ENCODE results near the gene LBH. TPM values are rescaled to one million over a fixed set of nuclear protein-coding genes. Genes with fewer than 3 reads are reported as not detected.

LBH gene
- total and polyA plus RNA-seq, 2 experiments from 2014 or later: 17.5 to 30.3 TPM

DNA sequence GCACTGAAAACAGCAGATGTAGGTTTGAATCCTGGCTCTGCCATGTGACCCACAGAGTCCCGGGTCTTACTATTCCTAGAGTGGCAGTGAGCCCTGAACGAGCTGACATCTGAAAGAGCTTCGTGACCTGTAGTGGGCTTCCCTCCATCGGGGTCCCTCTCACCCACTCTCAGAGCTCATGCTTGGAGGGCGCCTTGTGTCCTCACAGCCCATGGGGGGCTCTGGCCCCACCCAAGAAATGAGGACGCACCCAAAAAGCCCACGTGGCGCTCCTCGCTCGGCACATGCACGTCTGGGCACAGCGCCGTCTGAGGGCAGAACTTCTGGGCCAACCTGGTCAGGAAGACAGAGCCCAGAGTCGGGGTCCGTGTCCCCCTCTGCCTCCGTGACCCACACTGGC is 23.7 kb downstream of the LBH start:
- no peaks in the 10 kb centered on the region for H3F3A ChIP-seq (replicated peaks; ENCODE audit: low read depth)
- peaks cover 6% of the 10 kb centered on the region; the same call in 1 of the 2 replicates for H3K79me2 ChIP-seq (replicated peaks; ENCODE audit: insufficient read depth)
- H3K27ac ChIP-seq (ENCODE audit: low read depth): no peak overlapping the region
- peaks cover 4% of the 10 kb centered on the region; the same call in 1 of the 3 replicates for H3K4me1 Mint-ChIP-seq
- no peaks in the 10 kb centered on the region for H4K20me1 ChIP-seq (replicated peaks; ENCODE audit: insufficient read depth)
- H3K27ac Mint-ChIP-seq: no peak overlapping the region
- H3K36me3 Mint-ChIP-seq (ENCODE audit: low read depth): peaks cover 17% of the 10 kb centered on the region; the same call in 1 of the 3 replicates
- no peak overlapping the region for H3K4me2 ChIP-seq
- no peaks in the 10 kb centered on the region for H3K9me3 Mint-ChIP-seq
- no peaks in the 10 kb centered on the region for H3K36me3 ChIP-seq (ENCODE audit: insufficient read depth)
- no peak overlapping the region for H3K4me3 ChIP-seq
- H2AFZ ChIP-seq: no peak overlapping the region
- no peak for DNase-seq (ENCODE audit: low spot score)
- no peaks in the 10 kb centered on the region for H3K27me3 ChIP-seq (ENCODE audit: insufficient read depth)
- H3K27me3 Mint-ChIP-seq (ENCODE audit: insufficient read depth, low read depth, poor library complexity): no peaks in the 10 kb centered on the region
- H3K9me2 ChIP-seq (ENCODE audit: insufficient read depth): no peaks in the 10 kb centered on the region
- no peaks in the 10 kb centered on the region for H3K4me1 ChIP-seq (ENCODE audit: insufficient read depth)
- no peak overlapping the region for H3K4me3 Mint-ChIP-seq
- ATAC-seq: no peak
- TF ChIP-seq, protein P1, sequence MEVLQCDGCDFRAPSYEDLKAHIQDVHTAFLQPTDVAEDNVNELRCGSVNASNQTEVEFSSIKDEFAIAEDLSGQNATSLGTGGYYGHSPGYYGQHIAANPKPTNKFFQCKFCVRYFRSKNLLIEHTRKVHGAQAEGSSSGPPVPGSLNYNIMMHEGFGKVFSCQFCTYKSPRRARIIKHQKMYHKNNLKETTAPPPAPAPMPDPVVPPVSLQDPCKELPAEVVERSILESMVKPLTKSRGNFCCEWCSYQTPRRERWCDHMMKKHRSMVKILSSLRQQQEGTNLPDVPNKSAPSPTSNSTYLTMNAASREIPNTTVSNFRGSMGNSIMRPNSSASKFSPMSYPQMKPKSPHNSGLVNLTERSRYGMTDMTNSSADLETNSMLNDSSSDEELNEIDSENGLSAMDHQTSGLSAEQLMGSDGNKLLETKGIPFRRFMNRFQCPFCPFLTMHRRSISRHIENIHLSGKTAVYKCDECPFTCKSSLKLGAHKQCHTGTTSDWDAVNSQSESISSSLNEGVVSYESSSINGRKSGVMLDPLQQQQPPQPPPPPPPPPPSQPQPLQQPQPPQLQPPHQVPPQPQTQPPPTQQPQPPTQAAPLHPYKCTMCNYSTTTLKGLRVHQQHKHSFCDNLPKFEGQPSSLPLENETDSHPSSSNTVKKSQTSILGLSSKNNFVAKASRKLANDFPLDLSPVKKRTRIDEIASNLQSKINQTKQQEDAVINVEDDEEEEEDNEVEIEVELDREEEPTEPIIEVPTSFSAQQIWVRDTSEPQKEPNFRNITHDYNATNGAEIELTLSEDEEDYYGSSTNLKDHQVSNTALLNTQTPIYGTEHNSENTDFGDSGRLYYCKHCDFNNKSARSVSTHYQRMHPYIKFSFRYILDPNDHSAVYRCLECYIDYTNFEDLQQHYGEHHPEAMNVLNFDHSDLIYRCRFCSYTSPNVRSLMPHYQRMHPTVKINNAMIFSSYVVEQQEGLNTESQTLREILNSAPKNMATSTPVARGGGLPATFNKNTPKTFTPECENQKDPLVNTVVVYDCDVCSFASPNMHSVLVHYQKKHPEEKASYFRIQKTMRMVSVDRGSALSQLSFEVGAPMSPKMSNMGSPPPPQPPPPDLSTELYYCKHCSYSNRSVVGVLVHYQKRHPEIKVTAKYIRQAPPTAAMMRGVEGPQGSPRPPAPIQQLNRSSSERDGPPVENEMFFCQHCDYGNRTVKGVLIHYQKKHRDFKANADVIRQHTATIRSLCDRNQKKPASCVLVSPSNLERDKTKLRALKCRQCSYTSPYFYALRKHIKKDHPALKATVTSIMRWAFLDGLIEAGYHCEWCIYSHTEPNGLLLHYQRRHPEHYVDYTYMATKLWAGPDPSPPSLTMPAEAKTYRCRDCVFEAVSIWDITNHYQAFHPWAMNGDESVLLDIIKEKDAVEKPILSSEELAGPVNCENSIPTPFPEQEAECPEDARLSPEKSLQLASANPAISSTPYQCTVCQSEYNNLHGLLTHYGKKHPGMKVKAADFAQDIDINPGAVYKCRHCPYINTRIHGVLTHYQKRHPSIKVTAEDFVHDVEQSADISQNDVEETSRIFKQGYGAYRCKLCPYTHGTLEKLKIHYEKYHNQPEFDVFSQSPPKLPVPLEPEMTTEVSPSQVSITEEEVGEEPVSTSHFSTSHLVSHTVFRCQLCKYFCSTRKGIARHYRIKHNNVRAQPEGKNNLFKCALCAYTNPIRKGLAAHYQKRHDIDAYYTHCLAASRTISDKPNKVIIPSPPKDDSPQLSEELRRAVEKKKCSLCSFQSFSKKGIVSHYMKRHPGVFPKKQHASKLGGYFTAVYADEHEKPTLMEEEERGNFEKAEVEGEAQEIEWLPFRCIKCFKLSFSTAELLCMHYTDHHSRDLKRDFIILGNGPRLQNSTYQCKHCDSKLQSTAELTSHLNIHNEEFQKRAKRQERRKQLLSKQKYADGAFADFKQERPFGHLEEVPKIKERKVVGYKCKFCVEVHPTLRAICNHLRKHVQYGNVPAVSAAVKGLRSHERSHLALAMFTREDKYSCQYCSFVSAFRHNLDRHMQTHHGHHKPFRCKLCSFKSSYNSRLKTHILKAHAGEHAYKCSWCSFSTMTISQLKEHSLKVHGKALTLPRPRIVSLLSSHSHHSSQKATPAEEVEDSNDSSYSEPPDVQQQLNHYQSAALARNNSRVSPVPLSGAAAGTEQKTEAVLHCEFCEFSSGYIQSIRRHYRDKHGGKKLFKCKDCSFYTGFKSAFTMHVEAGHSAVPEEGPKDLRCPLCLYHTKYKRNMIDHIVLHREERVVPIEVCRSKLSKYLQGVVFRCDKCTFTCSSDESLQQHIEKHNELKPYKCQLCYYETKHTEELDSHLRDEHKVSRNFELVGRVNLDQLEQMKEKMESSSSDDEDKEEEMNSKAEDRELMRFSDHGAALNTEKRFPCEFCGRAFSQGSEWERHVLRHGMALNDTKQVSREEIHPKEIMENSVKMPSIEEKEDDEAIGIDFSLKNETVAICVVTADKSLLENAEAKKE (CRISPR knock-in tag; IDR thresholded peaks at IDR 0.05): no peak
- TF ChIP-seq EZH2phosphoT487 (IDR thresholded peaks at IDR 0.05; ENCODE audit: unreplicated experiment) (no peak), JUNB (IDR thresholded peaks at IDR 0.05; ENCODE audit: unreplicated experiment) (no peak), STAT1 (IDR thresholded peaks at IDR 0.05; ENCODE audit: unreplicated experiment) (no peak), ZNF331 (CRISPR knock-in tag; IDR thresholded peaks at IDR 0.05; ENCODE audit: low read depth) (no peak), CREB1 (CRISPR knock-in tag; IDR thresholded peaks at IDR 0.05; ENCODE audit: low read depth) (no peak), ZNF114 (CRISPR knock-in tag; IDR thresholded peaks at IDR 0.05) (no peak), NANOG (IDR thresholded peaks at IDR 0.05; ENCODE audit: borderline replicate concordance) (no peak), EZH2 (IDR thresholded peaks at IDR 0.05; ENCODE audit: low read depth, unreplicated experiment) (no peak), POLR2AphosphoS5 (IDR thresholded peaks at IDR 0.05; ENCODE audit: low read depth) (no peak)
- TF ChIP-seq, protein P2, sequence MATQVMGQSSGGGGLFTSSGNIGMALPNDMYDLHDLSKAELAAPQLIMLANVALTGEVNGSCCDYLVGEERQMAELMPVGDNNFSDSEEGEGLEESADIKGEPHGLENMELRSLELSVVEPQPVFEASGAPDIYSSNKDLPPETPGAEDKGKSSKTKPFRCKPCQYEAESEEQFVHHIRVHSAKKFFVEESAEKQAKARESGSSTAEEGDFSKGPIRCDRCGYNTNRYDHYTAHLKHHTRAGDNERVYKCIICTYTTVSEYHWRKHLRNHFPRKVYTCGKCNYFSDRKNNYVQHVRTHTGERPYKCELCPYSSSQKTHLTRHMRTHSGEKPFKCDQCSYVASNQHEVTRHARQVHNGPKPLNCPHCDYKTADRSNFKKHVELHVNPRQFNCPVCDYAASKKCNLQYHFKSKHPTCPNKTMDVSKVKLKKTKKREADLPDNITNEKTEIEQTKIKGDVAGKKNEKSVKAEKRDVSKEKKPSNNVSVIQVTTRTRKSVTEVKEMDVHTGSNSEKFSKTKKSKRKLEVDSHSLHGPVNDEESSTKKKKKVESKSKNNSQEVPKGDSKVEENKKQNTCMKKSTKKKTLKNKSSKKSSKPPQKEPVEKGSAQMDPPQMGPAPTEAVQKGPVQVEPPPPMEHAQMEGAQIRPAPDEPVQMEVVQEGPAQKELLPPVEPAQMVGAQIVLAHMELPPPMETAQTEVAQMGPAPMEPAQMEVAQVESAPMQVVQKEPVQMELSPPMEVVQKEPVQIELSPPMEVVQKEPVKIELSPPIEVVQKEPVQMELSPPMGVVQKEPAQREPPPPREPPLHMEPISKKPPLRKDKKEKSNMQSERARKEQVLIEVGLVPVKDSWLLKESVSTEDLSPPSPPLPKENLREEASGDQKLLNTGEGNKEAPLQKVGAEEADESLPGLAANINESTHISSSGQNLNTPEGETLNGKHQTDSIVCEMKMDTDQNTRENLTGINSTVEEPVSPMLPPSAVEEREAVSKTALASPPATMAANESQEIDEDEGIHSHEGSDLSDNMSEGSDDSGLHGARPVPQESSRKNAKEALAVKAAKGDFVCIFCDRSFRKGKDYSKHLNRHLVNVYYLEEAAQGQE (IDR thresholded peaks at IDR 0.05; ENCODE audit: unreplicated experiment): no peak
- TF ChIP-seq, protein P3, sequence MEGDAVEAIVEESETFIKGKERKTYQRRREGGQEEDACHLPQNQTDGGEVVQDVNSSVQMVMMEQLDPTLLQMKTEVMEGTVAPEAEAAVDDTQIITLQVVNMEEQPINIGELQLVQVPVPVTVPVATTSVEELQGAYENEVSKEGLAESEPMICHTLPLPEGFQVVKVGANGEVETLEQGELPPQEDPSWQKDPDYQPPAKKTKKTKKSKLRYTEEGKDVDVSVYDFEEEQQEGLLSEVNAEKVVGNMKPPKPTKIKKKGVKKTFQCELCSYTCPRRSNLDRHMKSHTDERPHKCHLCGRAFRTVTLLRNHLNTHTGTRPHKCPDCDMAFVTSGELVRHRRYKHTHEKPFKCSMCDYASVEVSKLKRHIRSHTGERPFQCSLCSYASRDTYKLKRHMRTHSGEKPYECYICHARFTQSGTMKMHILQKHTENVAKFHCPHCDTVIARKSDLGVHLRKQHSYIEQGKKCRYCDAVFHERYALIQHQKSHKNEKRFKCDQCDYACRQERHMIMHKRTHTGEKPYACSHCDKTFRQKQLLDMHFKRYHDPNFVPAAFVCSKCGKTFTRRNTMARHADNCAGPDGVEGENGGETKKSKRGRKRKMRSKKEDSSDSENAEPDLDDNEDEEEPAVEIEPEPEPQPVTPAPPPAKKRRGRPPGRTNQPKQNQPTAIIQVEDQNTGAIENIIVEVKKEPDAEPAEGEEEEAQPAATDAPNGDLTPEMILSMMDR (conservative IDR thresholded peaks at IDR 0.05; ENCODE audit: low read depth in 2 of 2): no peak
- TF ChIP-seq, protein P4, sequence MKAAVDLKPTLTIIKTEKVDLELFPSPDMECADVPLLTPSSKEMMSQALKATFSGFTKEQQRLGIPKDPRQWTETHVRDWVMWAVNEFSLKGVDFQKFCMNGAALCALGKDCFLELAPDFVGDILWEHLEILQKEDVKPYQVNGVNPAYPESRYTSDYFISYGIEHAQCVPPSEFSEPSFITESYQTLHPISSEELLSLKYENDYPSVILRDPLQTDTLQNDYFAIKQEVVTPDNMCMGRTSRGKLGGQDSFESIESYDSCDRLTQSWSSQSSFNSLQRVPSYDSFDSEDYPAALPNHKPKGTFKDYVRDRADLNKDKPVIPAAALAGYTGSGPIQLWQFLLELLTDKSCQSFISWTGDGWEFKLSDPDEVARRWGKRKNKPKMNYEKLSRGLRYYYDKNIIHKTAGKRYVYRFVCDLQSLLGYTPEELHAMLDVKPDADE (IDR thresholded peaks at IDR 0.05): no peak
